ENCODE measurements around the gene NUDT16. TPM values are rescaled to one million over a fixed set of nuclear protein-coding genes. Genes with fewer than 3 reads are reported as not detected.

Gene NUDT16
- total and polyA plus RNA-seq, 2 donors (not counting 3 experiments of a cell fraction or from before 2014, with no cell fraction given) = 13.2 to 28.5 TPM

DNA sequence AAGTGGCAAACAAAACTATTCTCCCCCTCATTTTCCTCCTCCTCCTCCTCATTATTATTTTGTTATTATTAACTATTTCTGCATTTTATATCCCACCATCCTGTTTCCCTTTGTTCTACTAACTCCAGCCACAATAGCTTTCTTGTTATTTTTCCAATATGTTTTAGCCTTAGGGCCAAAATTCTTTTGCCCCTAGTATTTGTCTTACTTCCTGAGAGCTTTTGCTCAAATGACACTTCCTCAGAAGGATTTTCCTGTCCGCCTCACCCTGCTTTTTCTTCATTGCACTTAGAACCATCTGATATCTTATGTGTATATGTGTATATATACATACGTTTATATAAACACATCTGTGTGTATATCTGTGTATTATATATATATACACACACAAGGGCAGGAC lies 32.7 kb upstream of the NUDT16 start:
- intact Hi-C loops (cut with micrococcal nuclease) (loop anchor here (2.0 kb wide), 1 partner anchor 32 kb away; the partner anchor contains the start of gene NUDT16), dilution Hi-C loops (cut with MboI; ENCODE audit: extremely low pct_ligation_motif_present, low sequenced_read_pairs) (no loop called here)
- TF ChIP-seq JUN (IDR thresholded peaks at IDR 0.05; ENCODE audit: borderline replicate concordance, insufficient read depth, insufficient read length, low read depth) = no peak
- TF ChIP-seq POLR2A (IDR thresholded peaks at IDR 0.05; ENCODE audit: low read depth, low read length) = no peak
- TF ChIP-seq, protein P1, sequence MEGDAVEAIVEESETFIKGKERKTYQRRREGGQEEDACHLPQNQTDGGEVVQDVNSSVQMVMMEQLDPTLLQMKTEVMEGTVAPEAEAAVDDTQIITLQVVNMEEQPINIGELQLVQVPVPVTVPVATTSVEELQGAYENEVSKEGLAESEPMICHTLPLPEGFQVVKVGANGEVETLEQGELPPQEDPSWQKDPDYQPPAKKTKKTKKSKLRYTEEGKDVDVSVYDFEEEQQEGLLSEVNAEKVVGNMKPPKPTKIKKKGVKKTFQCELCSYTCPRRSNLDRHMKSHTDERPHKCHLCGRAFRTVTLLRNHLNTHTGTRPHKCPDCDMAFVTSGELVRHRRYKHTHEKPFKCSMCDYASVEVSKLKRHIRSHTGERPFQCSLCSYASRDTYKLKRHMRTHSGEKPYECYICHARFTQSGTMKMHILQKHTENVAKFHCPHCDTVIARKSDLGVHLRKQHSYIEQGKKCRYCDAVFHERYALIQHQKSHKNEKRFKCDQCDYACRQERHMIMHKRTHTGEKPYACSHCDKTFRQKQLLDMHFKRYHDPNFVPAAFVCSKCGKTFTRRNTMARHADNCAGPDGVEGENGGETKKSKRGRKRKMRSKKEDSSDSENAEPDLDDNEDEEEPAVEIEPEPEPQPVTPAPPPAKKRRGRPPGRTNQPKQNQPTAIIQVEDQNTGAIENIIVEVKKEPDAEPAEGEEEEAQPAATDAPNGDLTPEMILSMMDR (IDR thresholded peaks at IDR 0.05; ENCODE audit: extremely low read depth in 1 of 2, insufficient read depth in 1 of 2, low read depth in 1 of 2, low read length in 2 of 2) = no peak
- no peak for TF ChIP-seq EZH2 (IDR thresholded peaks at IDR 0.05; ENCODE audit: borderline replicate concordance, low read depth, low read length, severe bottlenecking)
- no peak for TF ChIP-seq GATA2 (IDR thresholded peaks at IDR 0.05; ENCODE audit: insufficient read depth, insufficient read length, low read depth, low read length)
- no peak for TF ChIP-seq POLR2AphosphoS5 (IDR thresholded peaks at IDR 0.05; ENCODE audit: insufficient read depth, low read depth, low read length)
- TF ChIP-seq FOS (IDR thresholded peaks at IDR 0.05; ENCODE audit: borderline replicate concordance, insufficient read depth, low read length) = no peak
- TF ChIP-seq, protein P2, sequence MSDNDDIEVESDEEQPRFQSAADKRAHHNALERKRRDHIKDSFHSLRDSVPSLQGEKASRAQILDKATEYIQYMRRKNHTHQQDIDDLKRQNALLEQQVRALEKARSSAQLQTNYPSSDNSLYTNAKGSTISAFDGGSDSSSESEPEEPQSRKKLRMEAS (IDR thresholded peaks at IDR 0.05; ENCODE audit: insufficient read depth, insufficient read length) = no peak
- Histone ChIP-seq H3K27ac (ENCODE audit: insufficient read depth, low read depth, low read length) (peak overlapping the region; percentile 58), H3K79me2 (ENCODE audit: control insufficient read depth, insufficient read depth, low read length) (no peaks in the 10 kb centered on the region), H3K9me1 (replicated peaks; ENCODE audit: control insufficient read depth, extremely low read depth, insufficient read depth, low read length) (no peaks in the 10 kb centered on the region), H4K20me1 (replicated peaks; ENCODE audit: control insufficient read depth, extremely low read depth, insufficient read depth, low read length) (no peaks in the 10 kb centered on the region), H2AFZ (ENCODE audit: low read depth, low read length) (no peak overlapping the region), H3K4me2 (ENCODE audit: insufficient read depth, low read length) (peak overlapping the region; percentile 60), H3K4me3 (replicated peaks in 1 of 3; ENCODE audit: insufficient read depth in 1 of 3, low read depth in 1 of 3, low read length in 3 of 3) (no peak overlapping the region), H3K27me3 (ENCODE audit: control insufficient read depth in 2 of 2, insufficient read depth in 2 of 2, low read length in 2 of 2) (no peaks in the 10 kb centered on the region), H3K9ac (replicated peaks; ENCODE audit: extremely low read depth, insufficient read depth, low read length) (no peak overlapping the region), H3K4me1 (ENCODE audit: control insufficient read depth, extremely low read depth, insufficient read depth, low read length) (peaks cover 41% of the 10 kb centered on the region), H3K9me3 (replicated peaks; ENCODE audit: control insufficient read depth, insufficient read depth, low read length) (no peaks in the 10 kb centered on the region), H3K36me3 (ENCODE audit: control insufficient read depth in 2 of 2, extremely low read depth in 1 of 2, insufficient read depth in 2 of 2, low read length in 2 of 2) (no peaks in the 10 kb centered on the region)
- POLR2A ChIA-PET = no interaction called here
- peak; percentile 48 for FAIRE-seq
- CTCF ChIA-PET = interaction anchor here (1.9 kb wide), 1 partner anchor 10 kb away, joined by 9 read pairs; no protein-coding TSS in a partner anchor
- no TSS peak for BruUV-seq (replicated peaks)
- no peak for DNase-seq (ENCODE audit: low read depth, low spot score)
